IMR-90 (cell line): ENCODE data around the gene ZBTB7B. TPM values are rescaled to one million over a fixed set of nuclear protein-coding genes. Genes with fewer than 3 reads are reported as not detected.

ENCODE experiments used
- ATAC-seq: fragments of 200-7000 bp; cut with Tn5 transposase; 2 replicates; pipeline ENCODE4 v1.9.1; 2020; ENCODE audit warnings: low read depth, mild to moderate bottlenecking, moderate library complexity
- BruUV-seq: library from RNA; stranded (reverse); fragments of 400-500 nt; replicated peaks from 2 replicates; lab custom pipeline; 2021; lab: Mats Ljungman, UMichigan
- CTCF ChIA-PET: fragments of 300-600 bp; formaldehyde crosslinking; extraction: SDS; loops from one replicate; lab custom pipeline; 2021; ENCODE audit warnings: antibody characterized with exemption; lab: Yijun Ruan, JAX
- POLR2A ChIA-PET: fragments of 300-600 bp; sonication (Branson Sonifier 250); formaldehyde crosslinking; loops from one replicate; lab custom pipeline; 2022; ENCODE audit warnings: antibody characterized with exemption; ENCODE audit not compliant: unreplicated experiment; lab: Charles Lee
- DNase-seq: peaks from one replicate; pipeline ENCODE4 v3.0.0; 2013
- H2AFZ ChIP-seq: replicated peaks from 2 replicates; pipeline ENCODE3; 2013; ENCODE audit warnings: low read length, mild to moderate bottlenecking; ENCODE audit not compliant: poor library complexity
- H2AK5ac ChIP-seq: 2 replicates; pipeline ENCODE4 v1.6.1; 2013; ENCODE audit warnings: low read depth, low read length, inconsistent platforms
- H2AK9ac ChIP-seq: replicated peaks from 2 replicates; pipeline ENCODE3; 2013; ENCODE audit warnings: mild to moderate bottlenecking, low read depth, low read length, moderate library complexity; ENCODE audit not compliant: poor library complexity
- H2BK120ac ChIP-seq: 2 replicates; pipeline ENCODE4 v1.6.1; 2013; ENCODE audit warnings: low read depth, low read length, inconsistent platforms
- H2BK15ac ChIP-seq: 3 replicates; pipeline ENCODE4 v1.6.1; 2013; ENCODE audit warnings: low read depth, low read length, inconsistent platforms
- H2BK20ac ChIP-seq: 2 replicates; pipeline ENCODE4 v1.6.1; 2013; ENCODE audit warnings: low read depth, mild to moderate bottlenecking, inconsistent platforms, low read length, moderate library complexity
- H2BK5ac ChIP-seq: 2 replicates; pipeline ENCODE4 v1.6.1; 2013; ENCODE audit warnings: mild to moderate bottlenecking, low read depth, low read length, inconsistent platforms; ENCODE audit not compliant: poor library complexity, severe bottlenecking
- H3K14ac ChIP-seq: replicated peaks from 2 replicates; pipeline ENCODE4 v1.6.1; 2013; ENCODE audit warnings: low read depth, low read length, inconsistent platforms
- H3K18ac ChIP-seq: 2 replicates; pipeline ENCODE4 v1.6.1; 2013; ENCODE audit warnings: low read depth, low read length, control low read depth
- H3K23ac ChIP-seq: 2 replicates; pipeline ENCODE4 v1.6.1; 2013; ENCODE audit warnings: low read depth, low read length, inconsistent platforms
- H3K27ac ChIP-seq: 2 replicates; pipeline ENCODE4 v1.5.1; 2013; ENCODE audit warnings: mild to moderate bottlenecking, control low read depth, low read length; ENCODE audit not compliant: insufficient read depth
- H3K27me3 ChIP-seq: 2 replicates; pipeline ENCODE4 v1.6.1; 2013; ENCODE audit warnings: low read length; ENCODE audit not compliant: control insufficient read depth, insufficient read depth
- H3K36me3 ChIP-seq: 2 replicates; pipeline ENCODE4 v1.6.1; 2013; ENCODE audit warnings: low read length, mixed read lengths; ENCODE audit not compliant: control insufficient read depth, insufficient read depth
- H3K4ac ChIP-seq: 2 replicates; pipeline ENCODE4 v1.6.1; 2013; ENCODE audit warnings: low read depth, low read length, inconsistent platforms
- H3K4me1 ChIP-seq: 2 replicates; pipeline ENCODE4 v1.6.1; 2013; ENCODE audit warnings: low read length, mixed read lengths; ENCODE audit not compliant: control insufficient read depth, insufficient read depth
- H3K4me2 ChIP-seq: 2 replicates; pipeline ENCODE4 v1.6.1; 2013; ENCODE audit warnings: low read depth, mild to moderate bottlenecking, control low read depth, low read length, moderate library complexity
- H3K4me3 ChIP-seq: 2 replicates; pipeline ENCODE4 v1.5.1; 2013; ENCODE audit warnings: low read depth, mild to moderate bottlenecking, control low read depth, low read length, moderate library complexity; ENCODE audit not compliant: insufficient read depth
- H3K56ac ChIP-seq: 2 replicates; pipeline ENCODE4 v1.6.1; 2013; ENCODE audit warnings: low read length, inconsistent platforms; ENCODE audit not compliant: insufficient read depth; ENCODE audit errors: extremely low read depth
- H3K79me1 ChIP-seq, 2 experiments: 2 replicates each; pipeline ENCODE4 v1.6.1; 2013; ENCODE audit warnings: low read length in 2 of 2, inconsistent platforms in 1 of 2, low read depth in 1 of 2
- H3K9ac ChIP-seq: 2 replicates; pipeline ENCODE4 v1.6.1; 2013; ENCODE audit warnings: low read depth, low read length, control low read depth
- H3K9me1 ChIP-seq: 2 replicates; pipeline ENCODE4 v1.6.1; 2013; ENCODE audit warnings: low read length, inconsistent platforms; ENCODE audit not compliant: insufficient read depth
- H3K9me3 ChIP-seq: 2 replicates; pipeline ENCODE4 v1.6.1; 2013; ENCODE audit warnings: low read length; ENCODE audit not compliant: control insufficient read depth, insufficient read depth
- H4K20me1 ChIP-seq: 2 replicates; pipeline ENCODE4 v1.6.1; 2013; ENCODE audit warnings: low read length, inconsistent platforms; ENCODE audit not compliant: insufficient read depth
- H4K5ac ChIP-seq: 2 replicates; pipeline ENCODE4 v1.6.1; 2013; ENCODE audit warnings: mild to moderate bottlenecking, low read depth, low read length, control low read depth
- H4K8ac ChIP-seq, 2 experiments: 2 replicates each; pipeline ENCODE4 v1.6.1; 2013; ENCODE audit warnings: low read depth in 2 of 2, low read length in 2 of 2, control low read depth in 1 of 2, inconsistent platforms in 1 of 2
- H4K91ac ChIP-seq: 2 replicates; pipeline ENCODE4 v1.6.1; 2013; ENCODE audit warnings: low read depth, low read length, inconsistent platforms; ENCODE audit not compliant: insufficient read depth
- CEBPB ChIP-seq: IDR thresholded peaks from 2 replicates; pipeline ENCODE4 v1.6.1; 2012; ENCODE audit warnings: low read depth, low read length, improper control_type of control experiment
- CHD1 ChIP-seq: IDR thresholded peaks from 2 replicates; pipeline ENCODE4 v1.6.1; 2012; ENCODE audit warnings: low read depth, low read length, improper control_type of control experiment
- MAFK ChIP-seq: IDR thresholded peaks from 2 replicates; pipeline ENCODE4 v1.6.1; 2012; ENCODE audit warnings: low read depth, low read length, improper control_type of control experiment
- MXI1 ChIP-seq: IDR thresholded peaks from 2 replicates; pipeline ENCODE4 v1.6.1; 2012; ENCODE audit warnings: low read depth, mild to moderate bottlenecking, low read length, moderate library complexity, borderline replicate concordance
- POLR2A ChIP-seq: IDR thresholded peaks from 2 replicates; pipeline ENCODE4 v1.6.1; 2012; ENCODE audit warnings: mild to moderate bottlenecking, low read depth, low read length
- RCOR1 ChIP-seq: IDR thresholded peaks from 2 replicates; pipeline ENCODE4 v1.6.1; 2012; ENCODE audit warnings: mild to moderate bottlenecking, low read length, improper control_type of control experiment; ENCODE audit not compliant: insufficient replicate concordance
- SMC3 ChIP-seq: fragments of 150-350 bp; IDR thresholded peaks from 2 replicates; pipeline ENCODE4 v1.6.1; 2016; ENCODE audit warnings: low read depth, mild to moderate bottlenecking, antibody characterized with exemption, low read length, moderate library complexity
- WGBS, 2 experiments: methylation state at CpG; one replicate each; pipeline versions ENCODE4 v1.1.5 to v1.1.7; 2013; ENCODE audit warnings: missing lambda C conversion rate in 2 of 2; ENCODE audit not compliant: insufficient read length in 1 of 2; ENCODE audit errors: extremely low coverage in 2 of 2; 5-methylcytosine and 5-hydroxymethylcytosine counted together
- dilution Hi-C: fragments of 300-500 bp; cut with HindIII; formaldehyde crosslinking; loops from one replicate; pipeline ENCODE4 v1.14.3; 2018; ENCODE audit warnings: low sequenced_read_pairs; ENCODE audit not compliant: unreplicated experiment
- in situ Hi-C: fragments of 300-500 bp; cut with MboI; formaldehyde crosslinking; loops from 3 replicates; pipeline ENCODE4 v1.14.3; 2019; ENCODE audit warnings: low sequenced_read_pairs, inconsistent platforms, mixed read lengths
- intact Hi-C: fragments of 100-400 bp; cut with micrococcal nuclease; formaldehyde crosslinking; loops from 2 replicates; pipeline ENCODE4 v1.10.0; 2022
- polyA plus RNA-seq, 3 experiments: library from polyadenylated mRNA; depleted of rRNA; stranded (reverse); fragments of >200 nt; gene quantifications; 2 replicates each; pipeline ENCODE4 v1.2.3, GENCODE V29; 2012; ENCODE audit warnings: low replicate concordance in 1 of 3
- total RNA-seq: library from RNA; depleted of rRNA; stranded (reverse); fragments of >200 nt; gene quantifications from 2 replicates; pipeline ENCODE4 v1.2.3, GENCODE V29; 2012

Gene ZBTB7B
- total and polyA plus RNA-seq, 2 of the 4 experiments (the other 2 are of a cell fraction), result 7.7 to 17.4 TPM

DNA sequence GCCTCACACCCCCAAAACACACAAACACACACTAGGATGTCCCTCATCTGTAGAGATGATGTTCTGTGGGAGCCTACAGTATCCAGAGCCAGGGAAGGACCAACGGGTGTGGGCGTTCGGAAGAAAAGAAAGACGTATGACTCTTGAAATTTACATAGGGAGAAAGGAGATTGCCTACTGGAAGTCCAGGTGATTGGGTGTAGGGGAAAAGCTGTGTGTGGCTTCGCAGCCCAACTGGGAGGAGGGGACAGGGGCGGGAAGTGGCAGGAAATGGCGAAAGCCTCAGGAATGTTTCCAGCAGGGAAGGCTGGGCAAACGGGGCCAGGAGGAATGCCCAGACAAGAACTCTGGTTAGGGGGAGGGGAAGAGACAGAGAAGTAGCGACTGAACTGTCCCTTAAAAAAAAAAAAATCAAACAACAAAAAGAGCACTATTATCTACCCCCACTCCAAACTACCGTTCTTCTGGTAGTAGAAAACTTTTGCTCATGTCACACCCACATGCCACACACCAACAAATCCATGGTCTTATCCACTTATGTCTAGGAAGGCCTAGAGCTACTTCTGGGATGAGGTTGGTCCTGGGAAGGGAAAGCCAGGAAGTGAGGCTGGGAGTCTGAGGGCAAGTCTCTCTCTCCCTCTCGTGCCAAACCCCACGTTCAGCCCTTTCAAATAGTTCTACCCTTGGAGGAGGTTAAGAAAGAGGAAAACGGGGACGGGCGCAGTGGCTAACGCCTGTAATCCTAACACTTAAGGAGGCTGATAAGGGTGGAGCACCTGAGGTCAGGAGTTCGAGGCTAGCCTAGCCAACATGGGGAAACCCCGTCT lies 29.9 kb upstream of the ZBTB7B start:
- dilution Hi-C loops (no loop called here), in situ Hi-C loops (no loop called here), intact Hi-C loops (loop anchor here (1.0 to 10.0 kb wide), 2 partner anchors 29 to 202 kb away; partner anchors contain the start of genes KRTCAP2 and TRIM46)
- H3K9me3 ChIP-seq, result no peaks in the 10 kb centered on the region
- H4K8ac ChIP-seq, result peak overlapping the region; percentile 95 to 99
- POLR2A ChIA-PET, result interaction anchor here (1.0 to 1.9 kb wide), 4 partner anchors 10 to 24 kb away, joined by 3 to 10 read pairs (median 4); partner anchors contain the start of genes FLAD1, LENEP and PYGO2
- peaks cover 21% of the 10 kb centered on the region for H4K20me1 ChIP-seq
- H4K91ac ChIP-seq, result peak overlapping the region; percentile 100
- TF ChIP-seq CEBPB (peak; percentile 79), MAFK (no peak), MXI1 (peak; percentile 25; the same call in 1 of the 2 replicates), CHD1 (no peak), POLR2A (peak; percentile 46), RCOR1 (no peak), SMC3 (0 out of 2 replicates have a peak, but pooled peaks have one; percentile 12)
- H4K5ac ChIP-seq, result peak overlapping the region; percentile 98
- DNase-seq, result peak; percentile 95
- peak overlapping the region; percentile 97 for H2BK5ac ChIP-seq
- ATAC-seq, result peak; percentile 5
- peak overlapping the region; percentile 100 for H3K14ac ChIP-seq
- no TSS peak for BruUV-seq
- H3K27ac ChIP-seq, result peak overlapping the region; percentile 89
- H3K4me3 ChIP-seq, result peak overlapping the region; percentile 36; the same call in 1 of the 2 replicates
- peak overlapping the region; percentile 33 for H2AFZ ChIP-seq
- peak overlapping the region; percentile 96 for H2AK9ac ChIP-seq
- CTCF ChIA-PET, result interaction anchor here (0.6 to 1.1 kb wide), 5 partner anchors 12 to 328 kb away, joined by 3 to 4 read pairs (median 3); partner anchors contain the start of genes LENEP and PYGO2
- H3K23ac ChIP-seq, result peak overlapping the region; percentile 100
- peaks cover 9 to 54% of the 10 kb centered on the region in 2 experiments for H3K79me1 ChIP-seq
- H3K9ac ChIP-seq, result peak overlapping the region; percentile 82
- H3K4ac ChIP-seq, result peak overlapping the region; percentile 99
- H3K27me3 ChIP-seq, result no peaks in the 10 kb centered on the region
- peaks cover 16% of the 10 kb centered on the region for H3K4me1 ChIP-seq
- whole genome bisulfite sequencing, 2 experiments, result 0% methylated on average over 4 of the region's 18 CpGs; no CpG with 5 or more reads in 1 of the 2 experiments
- H3K56ac ChIP-seq, result peak overlapping the region; percentile 100
- peak overlapping the region; percentile 98 for H2BK120ac ChIP-seq
- peak overlapping the region; percentile 83 for H3K4me2 ChIP-seq
- H2BK20ac ChIP-seq, result peak overlapping the region; percentile 95
- H2BK15ac ChIP-seq, result peak overlapping the region; percentile 98
- peak overlapping the region; percentile 99 for H2AK5ac ChIP-seq
- peak overlapping the region; percentile 96 for H3K18ac ChIP-seq
- peaks cover 7% of the 10 kb centered on the region for H3K9me1 ChIP-seq
- peaks cover 8% of the 10 kb centered on the region for H3K36me3 ChIP-seq
